ENCODE measurements around the gene SIL1. TPM values are rescaled to one million over a fixed set of nuclear protein-coding genes. Genes with fewer than 3 reads are reported as not detected.
"Not testable (repeated sequence)": the region's sequence is repeated elsewhere in the genome, so short reads cannot be mapped to it uniquely, and the experiment has no call there.

Gene SIL1
- total RNA-seq = 10 to 100 TPM; 42.8 to 55.1 TPM
- long read RNA-seq, donor 1, transcript SIL1-202 (10 exons, 1,923 nt) = major isoform, 24 of 39 reads
- long read RNA-seq, donor 1, partial matches to known transcripts = 3 of 39 reads
- long read RNA-seq, donor 1, other reads (novel, unspliced or antisense) = 11 of 39 reads
- long read RNA-seq, donor 2, transcript SIL1-201 (11 exons, 1,895 nt) = minor isoform, 10 of 350 reads
- long read RNA-seq, donor 2, transcript SIL1-202 (10 exons, 1,923 nt) = major isoform, 287 of 350 reads
- long read RNA-seq, donor 2, partial matches to known transcripts = 13 of 350 reads
- long read RNA-seq, donor 2, other reads (novel, unspliced or antisense) = 40 of 350 reads

DNA sequence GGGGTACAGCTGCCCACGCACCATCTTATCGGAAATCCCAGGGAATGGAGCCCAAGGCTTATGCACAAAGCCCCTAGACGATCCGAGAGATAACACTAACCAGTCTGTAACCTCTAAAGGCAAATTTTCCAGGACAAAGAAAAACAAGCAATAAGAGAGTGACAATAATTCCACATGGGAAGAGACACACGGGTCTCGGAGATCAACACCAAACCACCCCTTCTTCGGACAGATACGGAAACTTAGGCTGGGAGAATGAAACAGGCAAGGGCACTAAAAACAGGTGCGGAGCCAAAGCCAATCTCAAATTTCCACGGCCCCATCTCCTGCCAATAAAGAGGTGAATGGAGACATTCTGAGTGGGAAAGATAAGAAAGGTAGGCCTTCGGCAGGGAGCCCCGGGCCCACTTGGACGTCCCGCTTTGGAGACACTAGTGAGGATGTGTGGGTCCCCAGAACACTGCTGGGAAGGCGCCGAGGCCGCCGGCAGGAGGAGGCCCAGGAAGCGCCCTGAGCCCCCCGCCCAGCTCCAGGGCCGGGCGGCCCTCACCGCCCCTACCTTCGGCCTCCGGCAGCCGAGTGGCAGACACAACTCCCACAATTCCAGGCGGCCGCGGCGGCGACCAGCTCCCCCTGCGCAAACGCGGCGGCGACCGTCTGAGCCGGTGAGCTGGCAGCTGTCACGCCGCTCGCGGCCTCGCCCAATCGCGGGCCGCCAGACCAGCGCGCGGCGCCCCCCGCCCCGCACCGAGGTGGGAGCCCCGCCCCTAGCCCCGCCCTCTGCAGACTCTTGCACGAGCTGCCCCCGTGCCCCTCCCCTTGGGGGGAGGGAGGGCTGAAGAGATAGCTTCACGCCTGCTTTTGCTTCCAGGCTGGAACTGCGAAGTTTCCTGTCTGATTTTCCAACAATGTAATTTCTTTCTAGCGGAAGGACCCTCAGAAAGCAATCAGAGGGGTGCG, at the start of gene SIL1:
TSS of gene SIL1 (minus strand) at position 659 of the 960 bp plus-strand sequence. CDS start 70,525 bp downstream, outside the sequence.
- DNase-seq (ENCODE audit: low spot score) = peak; percentile 98
- intact Hi-C loops (cut with DNase I) = no loop called here

DNA sequence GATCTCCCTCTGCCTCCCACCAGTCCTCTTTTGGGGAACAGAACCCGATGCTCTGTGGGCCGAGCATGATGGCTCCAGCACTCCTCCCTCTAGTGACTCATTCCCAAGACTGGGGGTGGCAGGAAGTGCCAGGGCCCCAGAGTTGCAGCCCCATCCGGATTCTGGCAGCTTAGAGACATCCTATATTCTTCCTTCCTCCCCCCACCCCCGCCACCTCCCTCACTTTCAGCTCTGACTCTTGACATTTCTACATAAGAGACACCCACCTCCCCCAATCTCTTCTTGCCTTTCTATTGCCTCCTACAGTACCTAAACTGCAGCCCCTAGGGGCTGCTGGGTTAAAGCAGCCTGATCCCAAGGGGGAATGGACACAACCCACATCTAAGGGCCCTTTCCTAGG, 48.2 kb upstream of the SIL1 start:
- DNase-seq (ENCODE audit: low spot score) = no peak
- intact Hi-C loops (cut with DNase I) = no loop called here

GRCh38 chr5:139245637-139246339, 47.6 kb upstream of the SIL1 start:
- intact Hi-C loops (cut with DNase I) = no loop called here
- no peak for DNase-seq (ENCODE audit: low spot score)

DNA sequence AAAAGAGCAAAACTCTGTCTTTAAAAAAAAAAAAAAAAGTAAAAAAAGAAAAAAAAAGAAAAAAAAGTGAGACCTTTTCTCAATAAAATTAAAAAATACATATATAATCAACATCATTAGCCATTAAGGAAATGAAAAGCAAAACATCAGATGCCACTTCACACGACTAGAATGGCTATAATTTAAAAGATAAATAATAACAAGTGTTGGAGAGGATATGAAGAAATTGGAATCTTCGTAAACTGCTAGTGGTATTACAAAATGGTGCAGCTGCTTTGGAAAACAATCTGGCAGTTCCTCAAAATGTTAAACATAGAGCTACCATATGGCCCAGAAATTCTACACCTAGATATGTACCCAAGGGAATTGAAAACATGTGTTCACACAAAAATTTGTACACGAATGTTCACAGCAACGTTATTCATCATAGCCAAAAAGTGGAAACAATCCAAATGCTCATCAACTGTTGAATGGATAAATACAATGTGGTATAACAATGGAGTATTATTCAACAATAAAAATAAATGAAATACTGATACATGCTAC, 45.3 kb upstream of the SIL1 start:
- no peak for DNase-seq (ENCODE audit: low spot score)
- intact Hi-C loops (cut with DNase I) = no loop called here

GRCh38 chr5:139241139-139241538, 43.0 kb upstream of the SIL1 start:
- intact Hi-C loops (cut with DNase I) = no loop called here
- no peak for DNase-seq (ENCODE audit: low spot score)

GRCh38 chr5:139236479-139236878, 38.3 kb upstream of the SIL1 start:
- no peak for DNase-seq (ENCODE audit: low spot score)
- intact Hi-C loops (cut with DNase I) = no loop called here

DNA sequence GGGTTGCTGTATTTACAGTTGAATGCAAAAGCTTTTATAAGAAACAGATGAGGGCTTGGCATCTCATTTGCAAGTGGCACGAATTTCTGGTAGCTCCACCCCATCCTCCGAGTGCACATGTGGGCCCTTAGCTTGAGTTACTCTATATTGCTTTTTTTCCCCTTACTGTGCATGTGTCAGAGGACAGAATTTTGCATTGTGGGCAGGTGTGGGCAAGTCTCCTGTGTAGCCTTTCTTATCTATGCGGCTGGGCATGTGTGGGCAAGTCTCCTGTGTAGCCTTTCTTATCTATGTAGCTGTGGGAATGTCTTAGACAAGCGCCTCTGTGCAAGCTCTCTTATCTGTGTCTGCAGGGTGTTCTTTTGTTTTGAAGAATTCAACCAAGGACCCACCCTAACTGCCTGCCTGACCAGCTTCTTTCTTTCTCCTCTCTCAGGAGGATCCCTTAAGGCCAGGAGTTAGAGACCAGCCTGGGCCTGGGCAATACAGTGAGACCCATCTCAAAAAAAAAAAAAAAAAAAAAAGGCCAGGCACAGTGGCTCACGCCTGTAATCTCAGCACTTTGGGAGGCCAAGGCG, 34.1 kb upstream of the SIL1 start:
- DNase-seq (ENCODE audit: low spot score) = no peak
- intact Hi-C loops (cut with DNase I) = no loop called here

- intact Hi-C loops (cut with DNase I) = no loop called here
- DNase-seq (ENCODE audit: low spot score) = no peak
Observed at GRCh38 chr5:139228201-139228803, 30.1 kb upstream of the SIL1 start.

GRCh38 chr5:139226131-139226530, 28.0 kb upstream of the SIL1 start:
- DNase-seq (ENCODE audit: low spot score) = no peak
- intact Hi-C loops (cut with DNase I) = no loop called here

DNA sequence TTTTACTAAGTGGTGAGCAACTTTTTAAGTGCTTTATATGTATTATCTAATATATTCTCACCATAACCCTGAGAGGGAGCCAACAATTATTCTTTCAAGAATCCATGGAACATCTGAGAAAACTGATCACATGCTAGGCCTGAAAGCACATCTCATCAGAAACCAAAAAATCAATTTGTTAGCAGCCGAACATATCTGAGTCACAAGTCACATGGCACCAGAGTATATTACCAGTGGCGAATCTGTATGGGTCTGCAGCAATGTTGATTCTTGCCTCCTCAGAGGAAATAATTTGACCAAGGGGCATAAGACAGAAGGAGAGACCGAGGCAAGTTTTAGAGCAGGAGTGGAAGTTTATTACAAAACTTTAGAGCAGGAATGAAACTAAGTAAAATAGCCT, 25.3 kb upstream of the SIL1 start:
- intact Hi-C loops (cut with DNase I) = no loop called here
- no peak for DNase-seq (ENCODE audit: low spot score)

DNA sequence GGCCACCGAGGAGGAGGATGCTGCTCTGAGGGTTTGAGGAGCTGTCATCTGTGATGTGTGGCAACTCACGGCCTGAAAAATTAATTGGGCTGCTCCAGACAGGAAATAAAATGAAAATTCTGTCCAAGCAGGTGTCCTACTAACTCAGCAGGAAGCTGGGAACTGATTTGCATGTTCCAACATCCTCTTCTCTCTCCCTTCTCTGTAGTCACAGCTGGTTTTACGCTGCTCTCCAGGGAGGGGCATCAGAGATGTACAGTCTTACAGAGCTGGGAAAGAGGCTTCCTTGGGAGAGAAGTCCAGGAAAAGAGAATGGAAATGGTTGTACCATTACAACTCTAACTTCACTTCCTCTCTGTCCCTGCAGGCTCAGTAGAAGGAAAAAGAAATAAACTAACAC, 24.2 kb upstream of the SIL1 start:
- intact Hi-C loops (cut with DNase I) = no loop called here
- no peak for DNase-seq (ENCODE audit: low spot score)

GRCh38 chr5:139218038-139218437, 19.9 kb upstream of the SIL1 start:
- DNase-seq (ENCODE audit: low spot score); intact Hi-C loops (cut with DNase I): not testable (repeated sequence)

- no peak for DNase-seq (ENCODE audit: low spot score)
- intact Hi-C loops (cut with DNase I) = no loop called here
Observed at GRCh38 chr5:139215107-139215975, 17.2 kb upstream of the SIL1 start.

DNA sequence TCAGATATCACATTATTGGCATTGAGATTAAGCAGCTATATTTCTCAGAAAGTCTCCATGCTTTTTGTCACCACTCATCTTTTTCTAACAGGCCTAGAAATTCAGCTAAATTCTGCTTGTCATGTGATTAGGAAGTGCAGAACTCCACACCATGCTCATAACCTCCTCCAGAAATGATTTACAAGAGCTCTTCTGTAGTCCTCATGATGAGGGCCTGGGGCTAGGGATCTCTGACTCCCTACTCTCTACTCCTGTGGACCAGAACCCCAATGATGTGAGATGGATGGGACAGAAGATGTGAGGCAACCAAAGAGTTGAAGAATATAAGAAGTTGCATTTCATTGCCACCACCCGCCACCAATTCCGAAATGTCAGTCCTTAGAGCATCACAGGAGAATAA, 16.5 kb upstream of the SIL1 start:
- intact Hi-C loops (cut with DNase I) = no loop called here
- DNase-seq (ENCODE audit: low spot score) = no peak

DNA sequence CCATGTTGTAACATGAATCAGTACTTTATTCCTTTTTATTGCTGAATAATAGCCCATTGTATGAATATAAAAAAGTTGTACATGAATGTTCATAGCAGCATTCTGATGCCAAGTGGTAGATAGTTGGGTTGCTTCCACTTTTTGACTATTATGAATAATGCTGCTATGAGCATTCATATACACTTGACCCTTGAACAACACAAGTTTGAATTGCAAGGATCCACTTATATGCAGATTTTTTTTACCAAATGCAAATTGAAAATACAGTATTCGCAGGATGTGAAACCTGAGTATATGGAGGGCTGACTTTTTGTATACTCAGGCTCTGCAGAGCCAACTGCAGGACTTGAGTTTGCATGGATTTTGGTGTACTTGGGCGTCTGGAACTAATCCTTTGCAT, 14.7 kb upstream of the SIL1 start:
- intact Hi-C loops (cut with DNase I) = no loop called here

DNA sequence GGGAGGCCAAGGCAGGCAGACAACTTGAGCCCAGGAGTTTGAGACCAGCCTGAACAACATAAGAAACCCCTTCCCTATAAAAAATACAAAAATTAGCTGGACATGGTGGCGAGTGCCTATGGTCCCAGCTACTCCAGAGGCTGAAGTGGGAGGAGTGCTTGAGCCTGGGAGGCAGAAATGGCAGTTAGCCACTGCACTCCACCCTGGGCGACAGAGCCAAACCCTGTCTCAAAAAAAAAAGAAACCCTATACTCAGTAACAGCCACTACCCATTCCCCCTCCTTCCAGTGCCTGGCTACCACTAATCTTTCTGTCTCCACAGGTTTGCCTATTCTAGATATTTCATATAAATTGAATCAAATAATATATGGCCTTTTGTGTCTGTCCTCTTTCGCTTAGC, 14.3 kb upstream of the SIL1 start:
- intact Hi-C loops (cut with DNase I) = no loop called here

More for the DNA sequence above, 14.7 kb upstream of the SIL1 start:
- DNase-seq (ENCODE audit: low spot score) = no peak

GRCh38 chr5:139210585-139210984, 12.4 kb upstream of the SIL1 start:
- DNase-seq (ENCODE audit: low spot score) = no peak
- intact Hi-C loops (cut with DNase I) = no loop called here

More for the DNA sequence above, 14.3 kb upstream of the SIL1 start:
- DNase-seq (ENCODE audit: low spot score) = no peak
